ENCODE measurements around the gene NOL7. TPM values are rescaled to one million over a fixed set of nuclear protein-coding genes. Genes with fewer than 3 reads are reported as not detected.

The NOL7 gene
- polyA plus RNA-seq, 4 donors = 78.3 to 95.1 (median 89.8) TPM

DNA sequence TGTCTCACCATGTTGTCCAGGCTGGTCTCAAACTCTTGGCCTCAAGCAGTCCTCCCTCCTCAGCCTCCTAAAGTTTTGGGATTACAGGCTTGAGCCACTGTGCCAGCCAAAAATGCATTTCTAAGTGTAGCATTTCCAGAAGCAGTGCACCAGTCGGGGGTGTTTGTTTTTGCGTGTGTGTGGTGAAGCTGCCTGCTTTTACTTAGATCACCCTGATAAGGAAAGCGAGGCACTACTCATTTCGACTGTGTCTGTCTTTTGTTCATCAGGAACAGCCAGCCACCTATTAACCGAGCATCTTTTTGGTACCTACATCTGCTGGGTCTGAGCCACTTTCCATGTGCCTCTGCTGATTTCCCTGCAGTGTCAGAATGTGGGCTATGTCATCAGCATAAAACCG lies 22.0 kb upstream of the NOL7 start:
- DNase-seq (ENCODE audit: low read depth in 4 of 4, low spot score in 2 of 4) = no peak

DNA sequence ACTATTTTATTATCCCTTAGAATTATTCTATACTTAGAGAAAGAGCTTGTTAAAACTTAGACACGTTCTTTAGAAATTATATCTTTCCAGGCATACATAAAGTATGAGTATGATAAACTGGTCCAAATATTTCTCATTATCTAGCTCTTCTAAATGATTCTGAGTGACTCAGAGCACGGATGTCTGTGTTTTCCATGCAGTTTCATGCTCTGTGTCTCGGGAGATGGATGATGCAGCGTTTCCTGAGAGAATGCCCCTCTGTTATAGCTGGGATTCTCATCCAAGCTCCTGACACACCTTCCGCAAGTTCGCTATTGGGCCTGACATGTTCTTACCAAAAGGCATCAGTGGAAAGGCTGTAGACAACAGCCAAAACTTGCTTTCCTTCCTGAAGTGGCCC lies 21.4 kb upstream of the NOL7 start:
- DNase-seq (ENCODE audit: low read depth in 4 of 4, low spot score in 2 of 4) = no peak

- no peak for DNase-seq (ENCODE audit: low read depth in 4 of 4, low spot score in 2 of 4)
Observed at GRCh38 chr6:13597073-13597472, 18.1 kb upstream of the NOL7 start.

- no peak for DNase-seq (ENCODE audit: low read depth in 4 of 4, low spot score in 2 of 4)
Observed at GRCh38 chr6:13600036-13600435, 15.1 kb upstream of the NOL7 start.

- DNase-seq (ENCODE audit: low read depth in 4 of 4, low spot score in 2 of 4) = no peak
Observed at GRCh38 chr6:13604135-13604534, 11.0 kb upstream of the NOL7 start.

GRCh38 chr6:13604546-13605416 lies 10.4 kb upstream of the NOL7 start:
- no peak for DNase-seq (ENCODE audit: low read depth in 4 of 4, low spot score in 2 of 4)

- no peak for DNase-seq (ENCODE audit: low read depth in 4 of 4, low spot score in 2 of 4)
Observed at GRCh38 chr6:13605634-13606033, 9.5 kb upstream of the NOL7 start.

- DNase-seq (ENCODE audit: low read depth in 4 of 4, low spot score in 2 of 4) = no peak
Observed at GRCh38 chr6:13611715-13612114, 3.4 kb upstream of the NOL7 start.

DNA sequence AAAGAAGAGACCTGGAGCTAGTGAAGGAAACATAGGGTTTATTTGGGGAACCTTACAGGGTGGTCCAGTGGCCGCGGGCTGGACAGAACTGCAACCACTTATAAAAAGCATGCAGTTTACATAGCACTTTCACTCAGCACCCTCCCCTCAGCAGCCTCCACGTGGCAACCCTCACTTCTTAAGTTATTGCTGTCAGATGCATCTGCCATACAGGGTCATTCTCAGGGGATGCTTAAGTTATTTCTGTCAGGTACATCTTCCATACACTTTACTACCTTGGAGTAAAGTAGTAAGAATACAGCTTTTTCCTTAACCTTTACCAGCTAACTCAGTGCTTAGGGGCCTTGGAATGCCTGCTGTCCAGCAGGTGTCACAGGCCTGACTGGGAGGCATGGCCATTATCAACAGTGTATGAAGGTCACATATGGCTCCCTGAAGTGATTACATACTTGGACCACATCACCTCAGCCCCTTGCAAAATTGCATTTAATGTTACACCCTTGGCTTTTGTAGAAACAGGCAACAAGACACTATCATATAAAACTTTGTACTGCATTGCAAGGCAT lies 2.0 kb upstream of the NOL7 start:
- DNase-seq (ENCODE audit: low read depth in 4 of 4, low spot score in 2 of 4) = no peak

DNA sequence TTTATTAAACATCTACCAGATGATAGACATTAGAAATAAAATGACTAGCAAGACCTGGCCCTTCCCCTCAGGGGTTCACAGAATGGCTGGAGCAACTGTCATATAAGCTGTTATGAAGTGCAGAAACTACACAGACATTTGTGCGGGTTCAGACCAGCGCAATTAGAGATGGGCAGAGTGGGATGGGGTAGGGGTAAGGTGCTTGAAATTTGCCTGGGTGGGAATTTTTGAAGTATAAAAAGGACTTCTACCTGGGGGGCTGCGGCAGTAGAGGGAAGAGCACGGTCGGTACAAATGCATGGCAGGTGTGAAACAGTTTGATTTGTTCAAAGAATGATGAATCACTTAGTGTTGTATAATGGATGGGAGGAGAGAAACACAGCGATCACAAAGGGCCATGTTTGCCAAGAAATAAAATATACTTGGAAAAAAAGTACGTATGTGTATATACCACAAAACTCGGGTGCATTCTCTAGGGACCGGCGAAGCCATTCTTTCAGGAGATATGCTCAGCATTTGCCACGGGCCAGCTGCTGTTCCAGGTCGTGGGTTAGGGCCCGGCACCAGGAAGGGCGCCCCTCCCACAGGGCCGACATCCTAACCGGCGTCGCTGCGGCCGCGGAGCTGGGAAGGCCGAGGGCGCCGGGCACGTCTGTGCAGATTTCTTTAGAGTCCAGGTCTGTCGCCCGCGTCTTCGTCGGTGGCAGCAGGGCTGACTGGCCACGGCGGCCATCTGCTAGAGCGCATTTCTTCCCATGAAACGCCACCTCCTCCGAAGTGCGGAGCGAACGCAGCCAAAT lies 809 bp upstream of the NOL7 start:
- no peak for DNase-seq (ENCODE audit: low read depth in 4 of 4, low spot score in 2 of 4)

DNA sequence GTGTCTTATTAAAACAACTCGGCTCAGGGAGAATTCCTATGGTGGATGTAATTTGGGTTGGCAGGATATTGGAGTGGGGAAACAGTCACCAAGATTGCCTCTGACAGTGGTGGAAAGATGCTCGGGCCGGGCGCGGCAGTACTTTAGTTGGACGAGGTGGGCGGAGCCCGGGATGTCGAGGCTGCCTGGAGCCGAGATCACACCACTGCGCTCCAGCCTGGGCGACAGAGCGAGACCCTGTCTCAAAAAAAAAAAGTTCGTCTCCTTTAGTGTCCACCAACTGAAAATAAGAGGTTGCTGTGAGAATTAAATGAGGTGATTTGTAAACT lies 621 bp downstream of the NOL7 start:
- DNase-seq (ENCODE audit: low read depth in 4 of 4, low spot score in 2 of 4) = peak in 1 of 4 donors; percentile 16

DNA sequence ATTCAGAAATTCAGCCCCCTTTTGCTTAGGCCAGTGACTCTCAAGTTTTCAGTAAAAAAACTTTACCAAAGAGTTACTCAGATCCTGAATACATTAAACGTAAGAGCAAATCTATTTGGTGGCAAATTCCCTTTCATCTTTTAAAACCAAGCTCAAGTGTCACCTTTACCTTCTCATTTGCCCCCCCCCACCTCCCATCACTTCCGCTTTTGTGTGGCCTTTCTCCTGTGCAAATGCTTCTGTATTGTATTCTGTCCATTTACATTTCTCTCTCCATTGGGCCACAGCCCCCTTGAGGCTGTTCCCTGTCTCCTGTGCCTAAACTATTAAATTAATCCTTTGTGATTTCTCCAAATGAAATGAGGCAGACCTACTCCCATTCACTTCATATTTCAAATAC lies 1.9 kb downstream of the NOL7 start:
- DNase-seq (ENCODE audit: low read depth in 4 of 4, low spot score in 2 of 4) = no peak

GRCh38 chr6:13624871-13625288 lies 9.7 kb downstream of the NOL7 start:
- DNase-seq (ENCODE audit: low read depth in 4 of 4, low spot score in 2 of 4) = no peak

GRCh38 chr6:13629459-13630116 lies 14.5 kb downstream of the NOL7 start:
- no peak for DNase-seq (ENCODE audit: low read depth in 4 of 4, low spot score in 2 of 4)

GRCh38 chr6:13630499-13630898 lies 15.4 kb downstream of the NOL7 start:
- no peak for DNase-seq (ENCODE audit: low read depth in 4 of 4, low spot score in 2 of 4)

- DNase-seq (ENCODE audit: low read depth in 4 of 4, low spot score in 2 of 4) = no peak
Observed at GRCh38 chr6:13633343-13633742, 18.2 kb downstream of the NOL7 start.

- no peak for DNase-seq (ENCODE audit: low read depth in 4 of 4, low spot score in 2 of 4)
Observed at GRCh38 chr6:13635948-13636658, 21.0 kb downstream of the NOL7 start.

- DNase-seq (ENCODE audit: low read depth in 4 of 4, low spot score in 2 of 4) = no peak
Observed at GRCh38 chr6:13638014-13638413, 22.9 kb downstream of the NOL7 start.

DNA sequence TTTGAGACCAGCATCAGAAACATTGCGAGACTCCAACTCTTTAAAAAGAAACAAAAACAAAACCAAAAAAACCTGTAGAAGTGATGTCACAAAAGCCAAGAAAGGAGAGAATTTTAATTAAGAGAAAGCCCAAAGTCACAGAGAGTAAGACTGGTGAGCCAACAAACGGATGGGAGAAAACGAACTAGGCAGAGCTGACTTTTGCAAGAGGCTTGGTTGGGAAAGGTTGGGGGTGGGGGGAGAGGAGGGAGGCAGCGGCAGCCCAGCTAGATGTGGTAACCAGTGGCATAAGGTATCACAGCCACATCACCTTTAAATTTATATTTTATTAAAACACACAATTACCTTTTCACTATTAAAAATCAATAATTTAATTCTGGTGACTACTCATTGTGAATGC lies 23.5 kb downstream of the NOL7 start:
- DNase-seq (ENCODE audit: low read depth in 4 of 4, low spot score in 2 of 4) = no peak

GRCh38 chr6:13641315-13641714 lies 26.2 kb downstream of the NOL7 start:
- DNase-seq (ENCODE audit: low read depth in 4 of 4, low spot score in 2 of 4) = no peak

GRCh38 chr6:13643125-13643524 lies 28.0 kb downstream of the NOL7 start:
- no peak for DNase-seq (ENCODE audit: low read depth in 4 of 4, low spot score in 2 of 4)

Data from left renal cortex interstitium (tissue), 4 donors.